Peyer's patch (tissue), 4 donors: ENCODE measurements around the gene SERTAD3.

ENCODE experiments used
- POLR2A ChIP-seq, 2 donors: fragments of 450-650 bp; IDR thresholded peaks; one replicate each; pipeline ENCODE4 v1.5.1; 2017; ENCODE audit warnings: antibody characterized with exemption in 2 of 2, mild to moderate bottlenecking in 2 of 2, moderate library complexity in 2 of 2
- TF ChIP-seq, protein P1 (sequence below), 6 experiments: fragments of 450-650 bp in 4 of 6; fragments of 200-600 bp in 2 of 6; sonication (generic) in 1 of 6; IDR thresholded peaks; one replicate each; pipeline ENCODE4 v1.5.1; 2017 to 2019; ENCODE audit warnings: antibody characterized with exemption in 6 of 6, mild to moderate bottlenecking in 3 of 6, moderate library complexity in 1 of 6

DNA sequence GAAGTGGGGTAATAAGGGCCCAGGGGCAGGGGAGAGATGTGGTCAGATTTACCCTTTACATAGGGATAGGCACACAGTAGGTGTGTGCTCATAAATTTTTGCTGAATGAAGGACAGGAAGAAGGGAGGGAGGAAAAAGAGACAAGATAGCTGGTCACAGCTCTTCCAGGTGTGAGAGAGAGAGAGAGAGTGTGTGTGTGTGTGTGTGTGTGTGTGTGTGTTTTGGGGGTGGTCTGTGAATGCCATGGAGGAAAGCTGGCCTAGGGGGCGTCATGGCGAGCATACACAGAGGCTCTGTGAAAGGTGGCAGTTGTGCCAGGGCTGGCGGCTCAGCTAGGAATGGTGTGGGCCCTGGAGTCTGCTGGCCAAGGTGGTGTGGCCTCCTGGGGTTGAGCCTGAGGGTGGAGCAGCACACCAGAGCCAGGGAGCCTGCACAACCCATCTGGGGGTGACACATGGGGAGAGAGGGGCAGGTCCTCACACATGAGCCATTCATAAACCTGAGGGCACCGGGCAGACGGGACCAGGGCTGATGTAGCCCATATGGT, 25.0 kb downstream of the SERTAD3 start:
- TF ChIP-seq POLR2A (IDR thresholded peaks at IDR 0.05): no peak
- TF ChIP-seq, protein P1, sequence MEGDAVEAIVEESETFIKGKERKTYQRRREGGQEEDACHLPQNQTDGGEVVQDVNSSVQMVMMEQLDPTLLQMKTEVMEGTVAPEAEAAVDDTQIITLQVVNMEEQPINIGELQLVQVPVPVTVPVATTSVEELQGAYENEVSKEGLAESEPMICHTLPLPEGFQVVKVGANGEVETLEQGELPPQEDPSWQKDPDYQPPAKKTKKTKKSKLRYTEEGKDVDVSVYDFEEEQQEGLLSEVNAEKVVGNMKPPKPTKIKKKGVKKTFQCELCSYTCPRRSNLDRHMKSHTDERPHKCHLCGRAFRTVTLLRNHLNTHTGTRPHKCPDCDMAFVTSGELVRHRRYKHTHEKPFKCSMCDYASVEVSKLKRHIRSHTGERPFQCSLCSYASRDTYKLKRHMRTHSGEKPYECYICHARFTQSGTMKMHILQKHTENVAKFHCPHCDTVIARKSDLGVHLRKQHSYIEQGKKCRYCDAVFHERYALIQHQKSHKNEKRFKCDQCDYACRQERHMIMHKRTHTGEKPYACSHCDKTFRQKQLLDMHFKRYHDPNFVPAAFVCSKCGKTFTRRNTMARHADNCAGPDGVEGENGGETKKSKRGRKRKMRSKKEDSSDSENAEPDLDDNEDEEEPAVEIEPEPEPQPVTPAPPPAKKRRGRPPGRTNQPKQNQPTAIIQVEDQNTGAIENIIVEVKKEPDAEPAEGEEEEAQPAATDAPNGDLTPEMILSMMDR (IDR thresholded peaks at IDR 0.05): no peak
